GM12801 (cell line): ENCODE data around the gene MYPN.

ENCODE experiments used
- CTCF ChIP-seq: IDR thresholded peaks from one replicate; pipeline ENCODE4 v1.5.1; 2011; ENCODE audit warnings: control low read depth; ENCODE audit not compliant: insufficient read length; ENCODE audit errors: extremely low read depth

The MYPN gene

GRCh38 chr10:68084469-68084868 is 24.8 kb upstream of the MYPN start:
- no peak for TF ChIP-seq CTCF

- TF ChIP-seq CTCF, result no peak
Measured at GRCh38 chr10:68086011-68086410, 23.3 kb upstream of the MYPN start.

- no peak for TF ChIP-seq CTCF
Measured at GRCh38 chr10:68086910-68087684, 22.2 kb upstream of the MYPN start.

GRCh38 chr10:68087685-68088401 is 21.4 kb upstream of the MYPN start:
- no peak for TF ChIP-seq CTCF

- TF ChIP-seq CTCF, result no peak
Measured at GRCh38 chr10:68088740-68089139, 20.5 kb upstream of the MYPN start.

GRCh38 chr10:68090586-68090985 is 18.7 kb upstream of the MYPN start:
- no peak for TF ChIP-seq CTCF

GRCh38 chr10:68092512-68092911 is 16.8 kb upstream of the MYPN start:
- TF ChIP-seq CTCF, result no peak
